HepG2 (cell line): ENCODE data around the gene NT5C3B. TPM values are rescaled to one million over a fixed set of nuclear protein-coding genes. Genes with fewer than 3 reads are reported as not detected.

ENCODE experiments used
- ATAC-seq: fragments of 200-7000 bp; cut with Tn5 transposase; 3 replicates; pipeline ENCODE4 v1.9.1; 2020; ENCODE audit warnings: mild to moderate bottlenecking, moderate library complexity
- BruUV-seq: library from RNA; stranded (reverse); fragments of 400-500 nt; replicated peaks from 2 replicates; lab custom pipeline; 2021; lab: Mats Ljungman, UMichigan
- CTCF ChIA-PET: fragments of 300-600 bp; formaldehyde crosslinking; extraction: SDS; loops from one replicate; lab custom pipeline; 2021; ENCODE audit warnings: low total read pairs, inconsistent platforms, low intra/inter-chr PET ratio; lab: Yijun Ruan, JAX
- POLR2A ChIA-PET: fragments of 350-600 bp; sonication (Branson Sonifier 250); formaldehyde crosslinking; loops from one replicate; lab custom pipeline; 2020; ENCODE audit warnings: antibody characterized with exemption, inconsistent platforms; lab: Yijun Ruan, JAX
- DNase-seq: peaks from one replicate; pipeline ENCODE4 v3.0.0-alpha.2; 2015; ENCODE audit warnings: low spot score
- FAIRE-seq: peaks from 3 replicates; lab custom pipeline; 2011; peaks lifted over from hg19 to GRCh38; lab: Jason Lieb, UNC
- H2AFZ ChIP-seq: one replicate; pipeline ENCODE4 v1.6.1; 2011; ENCODE audit warnings: low read length, inconsistent platforms
- H3K27ac ChIP-seq: fragments of 300-600 bp; 3 replicates; pipeline ENCODE4 v1.8.0; 2011; ENCODE audit warnings: mixed run types, mild to moderate bottlenecking, mixed read lengths, low read length, inconsistent platforms; ENCODE audit not compliant: insufficient read depth; ENCODE audit errors: extremely low read length
- H3K27me3 ChIP-seq, 2 experiments: fragments of 200-600 bp in 1 of 2; 2 replicates in 1 of 2; 3 replicates in 1 of 2; pipeline versions ENCODE4 v1.6.0 to v1.8.0; 2011; ENCODE audit warnings: low read length in 2 of 2, mild to moderate bottlenecking in 2 of 2, moderate library complexity in 2 of 2, inconsistent platforms in 1 of 2; ENCODE audit not compliant: insufficient read depth in 2 of 2, control insufficient read depth in 1 of 2
- H3K36me3 ChIP-seq, 2 experiments: fragments of 200-600 bp in 1 of 2; replicated peaks in 1 of 2; 2 replicates in 1 of 2; 3 replicates in 1 of 2; pipeline versions ENCODE4 v1.5.1 to v1.8.0; 2011; ENCODE audit warnings: low read length in 2 of 2, inconsistent platforms in 1 of 2; ENCODE audit not compliant: insufficient read depth in 2 of 2, control insufficient read depth in 1 of 2
- H3K4me1 ChIP-seq: 2 replicates; pipeline ENCODE4 v1.5.1; 2012; ENCODE audit warnings: low read length, inconsistent platforms; ENCODE audit not compliant: insufficient read depth
- H3K4me2 ChIP-seq: 2 replicates; pipeline ENCODE4 v1.6.0; 2011; ENCODE audit warnings: low read depth, low read length, inconsistent platforms
- H3K4me3 ChIP-seq, 3 experiments: fragments of 200-600 bp in 1 of 3; sonication (generic), shearing (Covaris generic) in 1 of 3; replicated peaks in 1 of 3; 2 replicates each; pipeline ENCODE4 v1.5.1; 2011 to 2016; ENCODE audit warnings: low read length in 3 of 3, inconsistent platforms in 2 of 3, low read depth in 2 of 3, mild to moderate bottlenecking in 2 of 3, control low read depth in 1 of 3, mixed read lengths in 1 of 3; ENCODE audit not compliant: insufficient read depth in 1 of 3
- H3K79me2 ChIP-seq: one replicate; pipeline ENCODE4 v1.6.1; 2011; ENCODE audit warnings: low read length, inconsistent platforms; ENCODE audit not compliant: insufficient read depth
- H3K9ac ChIP-seq: 2 replicates; pipeline ENCODE4 v1.6.0; 2011; ENCODE audit warnings: mild to moderate bottlenecking, low read depth, low read length, inconsistent platforms; ENCODE audit not compliant: insufficient read depth
- H3K9me3 ChIP-seq: 2 replicates; pipeline ENCODE4 v1.5.1; 2012; ENCODE audit warnings: mild to moderate bottlenecking, low read length
- H4K20me1 ChIP-seq: 2 replicates; pipeline ENCODE4 v1.6.0; 2011; ENCODE audit warnings: inconsistent platforms, mild to moderate bottlenecking, low read length, moderate library complexity; ENCODE audit not compliant: insufficient read depth
- CBX5 ChIP-seq: sonication (generic); formaldehyde crosslinking; IDR thresholded peaks from 2 replicates; pipeline ENCODE4 v1.4.0; 2020; ENCODE audit warnings: missing genetic modification reagents, borderline replicate concordance
- CEBPG ChIP-seq: IDR thresholded peaks from 2 replicates; pipeline ENCODE4 v1.6.1; 2016
- HOXA9 ChIP-seq: sonication (generic); formaldehyde crosslinking; IDR thresholded peaks from 2 replicates; pipeline ENCODE4 v1.8.1; 2022; ENCODE audit warnings: missing genetic modification reagents, mild to moderate bottlenecking, moderate library complexity, borderline replicate concordance
- NR0B2 ChIP-seq: sonication (generic); formaldehyde crosslinking; IDR thresholded peaks from 2 replicates; pipeline ENCODE4 v1.4.0; 2020; ENCODE audit warnings: mild to moderate bottlenecking, missing genetic modification reagents
- PAWR ChIP-seq: sonication (generic); formaldehyde crosslinking; IDR thresholded peaks from 2 replicates; pipeline ENCODE4 v1.4.0; 2020; ENCODE audit warnings: missing genetic modification reagents, mild to moderate bottlenecking, borderline replicate concordance
- SOX6 ChIP-seq, 2 experiments: fragments of 450-650 bp in 1 of 2; sonication (generic) in 1 of 2; formaldehyde crosslinking in 1 of 2; IDR thresholded peaks; 2 replicates each; pipeline versions ENCODE4 v1.4.0 to v1.6.1; 2017 to 2020; ENCODE audit warnings: antibody characterized with exemption in 1 of 2, mild to moderate bottlenecking in 1 of 2, missing genetic modification reagents in 1 of 2
- TCF7 ChIP-seq: sonication (generic); IDR thresholded peaks from 2 replicates; pipeline ENCODE4 v1.6.1; 2016; ENCODE audit warnings: antibody characterized with exemption, low read depth
- ZNF121 ChIP-seq: sonication (generic); formaldehyde crosslinking; IDR thresholded peaks from 2 replicates; pipeline ENCODE4 v1.5.0; 2020; ENCODE audit warnings: mild to moderate bottlenecking, missing genetic modification reagents
- ZNF570 ChIP-seq: sonication (generic); formaldehyde crosslinking; IDR thresholded peaks from 2 replicates; pipeline ENCODE4 v1.4.0; 2020; ENCODE audit warnings: mild to moderate bottlenecking, missing genetic modification reagents, borderline replicate concordance
- WGBS: methylation state at CpG from one replicate; pipeline ENCODE4 v1.1.6; 2017; ENCODE audit warnings: low lambda C conversion rate; 5-methylcytosine and 5-hydroxymethylcytosine counted together
- in situ Hi-C: cut with HindIII; loops from 2 replicates; pipeline ENCODE4 v1.10.0; 2017; ENCODE audit warnings: low pct_unique_long_range_greater_than_20kb; ENCODE audit not compliant: extremely low pct_ligation_motif_present
- intact Hi-C: fragments of 100-400 bp; cut with micrococcal nuclease; formaldehyde crosslinking; loops from one replicate; pipeline ENCODE4 v1.10.0; 2022; ENCODE audit not compliant: unreplicated experiment
- polyA plus RNA-seq, 8 experiments: library from polyadenylated mRNA; depleted of rRNA in 3 of 8; stranded (reverse) in 7 of 8; unstranded in 1 of 8; fragments of >200 nt; fragmentation: Illumina TruSeq in 4 of 8; extraction: Trizol in 4 of 8; gene quantifications; 2 replicates each; pipeline versions ENCODE4 v1.2.1 to v1.2.3, GENCODE V29; 2011 to 2016; ENCODE audit warnings: low read depth in 4 of 8, missing spikeins in 1 of 8, mixed read lengths in 1 of 8; ENCODE audit not compliant: insufficient read depth in 1 of 8
- total RNA-seq, 5 experiments: library from RNA; depleted of rRNA; stranded (reverse); fragments of >200 nt; fragmentation: Illumina TruSeq; extraction: Trizol; gene quantifications; 2 replicates each; pipeline ENCODE4 v1.2.3, GENCODE V29; 2016; ENCODE audit warnings: low read depth in 1 of 5
- TF ChIP-seq, protein P1 (sequence below): sonication (generic); formaldehyde crosslinking; IDR thresholded peaks from 2 replicates; pipeline ENCODE4 v1.5.1; 2020; ENCODE audit warnings: missing genetic modification reagents, mild to moderate bottlenecking, borderline replicate concordance
- TF ChIP-seq, protein P2 (sequence below): sonication (generic); formaldehyde crosslinking; IDR thresholded peaks from 2 replicates; pipeline ENCODE4 v1.5.1; 2020; ENCODE audit warnings: mild to moderate bottlenecking, moderate library complexity, missing genetic modification reagents
- TF ChIP-seq, protein P3 (sequence below): sonication (generic); formaldehyde crosslinking; IDR thresholded peaks from 2 replicates; pipeline ENCODE4 v1.5.0; 2020; ENCODE audit warnings: mild to moderate bottlenecking, missing genetic modification reagents
- TF ChIP-seq, protein P4 (sequence below): IDR thresholded peaks from 2 replicates; pipeline ENCODE4 v1.6.1; 2016; ENCODE audit warnings: missing biosample characterization, missing genetic modification reagents, low read depth
- TF ChIP-seq, protein P5 (sequence below): sonication (generic); formaldehyde crosslinking; IDR thresholded peaks from 2 replicates; pipeline ENCODE4 v1.8.1; 2023; ENCODE audit warnings: missing genetic modification reagents, inconsistent platforms, borderline replicate concordance

Gene NT5C3B
- total and polyA plus RNA-seq, 2 of the 13 experiments (the other 11 are each of a cell fraction or from before 2014, with no cell fraction given): 104 to 126 TPM

DNA sequence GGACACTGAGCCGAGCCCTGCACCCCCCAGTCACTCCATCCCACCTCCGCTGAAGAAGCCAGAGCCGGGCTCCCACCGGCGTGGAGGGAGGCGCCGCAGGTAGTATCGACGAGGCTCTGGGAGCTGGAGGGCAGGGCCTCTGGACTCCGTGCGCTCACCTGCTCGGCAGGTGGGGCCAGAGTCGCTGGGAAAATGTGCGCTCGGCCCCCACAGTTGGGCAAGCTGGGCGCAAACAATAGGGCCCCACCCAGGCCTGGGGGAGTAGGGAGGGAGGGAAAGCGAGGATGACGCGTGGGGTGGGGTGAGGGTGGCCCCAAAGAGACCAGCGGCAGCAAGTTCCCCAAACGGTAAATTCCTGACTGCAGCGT is 50.2 kb downstream of the NT5C3B start:
- POLR2A ChIA-PET: interaction anchor here (1.0 to 3.5 kb wide), 19 partner anchors 9 to 231 kb away, joined by 3 to 95 read pairs (median 7); partner anchors contain the start of genes DNAJC7, EIF1, HAP1 and KLHL11
- no peak overlapping the region for H2AFZ ChIP-seq
- in situ Hi-C loops (no loop called here), intact Hi-C loops (loop anchor here (1.0 kb wide), 2 partner anchors 9 to 13 kb away; no protein-coding TSS in a partner anchor)
- H3K27ac ChIP-seq: peak overlapping the region; percentile 62
- H3K9ac ChIP-seq: peak overlapping the region; percentile 71
- CTCF ChIA-PET: interaction anchor here (1.3 kb wide), 1 partner anchor 8 kb away, joined by 5 read pairs; no protein-coding TSS in a partner anchor
- H4K20me1 ChIP-seq: peaks cover 3% of the 10 kb centered on the region
- BruUV-seq: no TSS peak
- 0% methylated on average over 14 of the region's 22 CpGs for WGBS
- FAIRE-seq (no peak), ATAC-seq (peak; percentile 5), DNase-seq (no peak)
- peak overlapping the region; percentile 81 for H3K4me2 ChIP-seq
- H3K27me3 ChIP-seq: no peaks in the 10 kb centered on the region; a peak in 1 of 5 replicates
- peaks cover 34% of the 10 kb centered on the region for H3K4me1 ChIP-seq
- peak overlapping the region; percentile 60 to 90 (median 71) for H3K4me3 ChIP-seq
- H3K79me2 ChIP-seq: peaks cover 6% of the 10 kb centered on the region
- no peaks in the 10 kb centered on the region for H3K36me3 ChIP-seq
- no peaks in the 10 kb centered on the region for H3K9me3 ChIP-seq
- TF ChIP-seq, protein P1, sequence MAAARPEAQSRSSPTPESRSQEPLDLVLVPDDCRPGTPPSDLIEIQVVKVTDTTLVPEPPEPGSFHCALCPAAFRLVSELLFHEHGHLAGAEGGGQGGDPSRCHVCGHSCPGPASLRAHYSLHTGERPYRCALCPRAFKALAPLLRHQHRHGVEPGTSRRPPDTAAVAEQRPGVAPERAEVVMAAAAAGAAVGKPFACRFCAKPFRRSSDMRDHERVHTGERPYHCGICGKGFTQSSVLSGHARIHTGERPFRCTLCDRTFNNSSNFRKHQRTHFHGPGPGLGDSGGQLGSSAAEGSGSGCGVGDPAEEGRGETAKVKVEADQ (CRISPR knock-in tag): peak; percentile 86; the same call in 1 of the 2 replicates
- TF ChIP-seq NR0B2 (CRISPR knock-in tag): no peak
- TF ChIP-seq, protein P2, sequence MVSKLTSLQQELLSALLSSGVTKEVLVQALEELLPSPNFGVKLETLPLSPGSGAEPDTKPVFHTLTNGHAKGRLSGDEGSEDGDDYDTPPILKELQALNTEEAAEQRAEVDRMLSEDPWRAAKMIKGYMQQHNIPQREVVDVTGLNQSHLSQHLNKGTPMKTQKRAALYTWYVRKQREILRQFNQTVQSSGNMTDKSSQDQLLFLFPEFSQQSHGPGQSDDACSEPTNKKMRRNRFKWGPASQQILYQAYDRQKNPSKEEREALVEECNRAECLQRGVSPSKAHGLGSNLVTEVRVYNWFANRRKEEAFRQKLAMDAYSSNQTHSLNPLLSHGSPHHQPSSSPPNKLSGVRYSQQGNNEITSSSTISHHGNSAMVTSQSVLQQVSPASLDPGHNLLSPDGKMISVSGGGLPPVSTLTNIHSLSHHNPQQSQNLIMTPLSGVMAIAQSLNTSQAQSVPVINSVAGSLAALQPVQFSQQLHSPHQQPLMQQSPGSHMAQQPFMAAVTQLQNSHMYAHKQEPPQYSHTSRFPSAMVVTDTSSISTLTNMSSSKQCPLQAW (CRISPR knock-in tag): peak; percentile 23; the same call in 1 of the 2 replicates
- TF ChIP-seq, protein P3, sequence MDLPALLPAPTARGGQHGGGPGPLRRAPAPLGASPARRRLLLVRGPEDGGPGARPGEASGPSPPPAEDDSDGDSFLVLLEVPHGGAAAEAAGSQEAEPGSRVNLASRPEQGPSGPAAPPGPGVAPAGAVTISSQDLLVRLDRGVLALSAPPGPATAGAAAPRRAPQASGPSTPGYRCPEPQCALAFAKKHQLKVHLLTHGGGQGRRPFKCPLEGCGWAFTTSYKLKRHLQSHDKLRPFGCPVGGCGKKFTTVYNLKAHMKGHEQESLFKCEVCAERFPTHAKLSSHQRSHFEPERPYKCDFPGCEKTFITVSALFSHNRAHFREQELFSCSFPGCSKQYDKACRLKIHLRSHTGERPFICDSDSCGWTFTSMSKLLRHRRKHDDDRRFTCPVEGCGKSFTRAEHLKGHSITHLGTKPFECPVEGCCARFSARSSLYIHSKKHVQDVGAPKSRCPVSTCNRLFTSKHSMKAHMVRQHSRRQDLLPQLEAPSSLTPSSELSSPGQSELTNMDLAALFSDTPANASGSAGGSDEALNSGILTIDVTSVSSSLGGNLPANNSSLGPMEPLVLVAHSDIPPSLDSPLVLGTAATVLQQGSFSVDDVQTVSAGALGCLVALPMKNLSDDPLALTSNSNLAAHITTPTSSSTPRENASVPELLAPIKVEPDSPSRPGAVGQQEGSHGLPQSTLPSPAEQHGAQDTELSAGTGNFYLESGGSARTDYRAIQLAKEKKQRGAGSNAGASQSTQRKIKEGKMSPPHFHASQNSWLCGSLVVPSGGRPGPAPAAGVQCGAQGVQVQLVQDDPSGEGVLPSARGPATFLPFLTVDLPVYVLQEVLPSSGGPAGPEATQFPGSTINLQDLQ (CRISPR knock-in tag): no peak
- TF ChIP-seq CBX5 (CRISPR knock-in tag): no peak
- peak; percentile 23; the same call in 1 of the 2 replicates for TF ChIP-seq CEBPG
- peak; percentile 58; the same call in 1 of the 2 replicates for TF ChIP-seq ZNF570 (CRISPR knock-in tag)
- TF ChIP-seq HOXA9: 0 out of 2 replicates have a peak, but pooled peaks have one; percentile 21
- TF ChIP-seq, protein P4, sequence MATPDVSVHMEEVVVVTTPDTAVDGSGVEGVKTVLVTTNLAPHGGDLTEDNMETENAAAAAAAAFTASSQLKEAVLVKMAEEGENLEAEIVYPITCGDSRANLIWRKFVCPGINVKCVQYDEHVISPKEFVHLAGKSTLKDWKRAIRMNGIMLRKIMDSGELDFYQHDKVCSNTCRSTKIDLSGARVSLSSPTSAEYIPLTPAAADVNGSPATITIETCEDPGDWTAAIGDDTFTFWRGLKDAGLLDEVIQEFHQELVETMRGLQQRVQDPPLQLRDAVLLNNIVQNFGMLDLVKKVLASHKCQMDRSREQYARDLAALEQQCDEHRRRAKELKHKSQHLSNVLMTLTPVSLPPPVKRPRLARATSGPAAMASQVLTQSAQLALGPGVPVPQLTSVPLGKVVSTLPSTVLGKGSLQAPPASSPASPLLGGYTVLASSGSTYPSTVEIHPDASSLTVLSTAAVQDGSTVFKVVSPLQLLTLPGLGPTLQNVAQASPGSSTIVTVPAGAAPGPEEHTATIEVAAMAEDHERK: no peak
- TF ChIP-seq, protein P5, sequence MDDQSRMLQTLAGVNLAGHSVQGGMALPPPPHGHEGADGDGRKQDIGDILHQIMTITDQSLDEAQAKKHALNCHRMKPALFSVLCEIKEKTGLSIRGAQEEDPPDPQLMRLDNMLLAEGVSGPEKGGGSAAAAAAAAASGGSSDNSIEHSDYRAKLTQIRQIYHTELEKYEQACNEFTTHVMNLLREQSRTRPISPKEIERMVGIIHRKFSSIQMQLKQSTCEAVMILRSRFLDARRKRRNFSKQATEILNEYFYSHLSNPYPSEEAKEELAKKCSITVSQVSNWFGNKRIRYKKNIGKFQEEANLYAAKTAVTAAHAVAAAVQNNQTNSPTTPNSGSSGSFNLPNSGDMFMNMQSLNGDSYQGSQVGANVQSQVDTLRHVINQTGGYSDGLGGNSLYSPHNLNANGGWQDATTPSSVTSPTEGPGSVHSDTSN: no peak
- no peak for TF ChIP-seq TCF7
- TF ChIP-seq SOX6 (IDR thresholded peaks at IDR 0.05): no peak
- peak; percentile 86 for TF ChIP-seq SOX6 (CRISPR knock-in tag; IDR thresholded peaks at IDR 0.05)
- peak; percentile 7; the same call in 1 of the 2 replicates for TF ChIP-seq ZNF121 (CRISPR knock-in tag)
- TF ChIP-seq PAWR: no peak
